Sciatic nerve (tissue), 2 donors: ENCODE results near the gene ZNF320. TPM values are rescaled to one million over a fixed set of nuclear protein-coding genes. Genes with fewer than 3 reads are reported as not detected.
"Not testable (repeated sequence)": the region's sequence is repeated elsewhere in the genome, so short reads cannot be mapped to it uniquely, and the experiment has no call there.

ENCODE experiments used
- ATAC-seq: fragments of 200-7000 bp; cut with Tn5 transposase; one replicate; pipeline ENCODE4 v1.9.1; 2020; ENCODE audit warnings: mild to moderate bottlenecking, moderate library complexity
- DNase-seq: peaks from one replicate; pipeline ENCODE4 v3.0.0-alpha.2; 2020; ENCODE audit warnings: low spot score
- intact Hi-C: fragments of 100-400 bp; cut with DNase I; formaldehyde crosslinking; loops from one replicate; pipeline ENCODE4 v1.14.2; 2022
- total RNA-seq: library from RNA; stranded (reverse); fragmentation: NEBNext Ultra II Directional; extraction: Animal tissue kit (Norgen Biotek cat#: 25700); gene quantifications from one replicate; pipeline ENCODE4 v1.2.1, GENCODE V29; 2021
- donor health status: DM: no; HTN: no; CAD: no.
- donor health status: DM: no; HTN: no; CAD: no.

ZNF320 gene
- total RNA-seq, 1 donor from 2014 or later, result 12.1 TPM

- intact Hi-C loops, DNase-seq: not testable (repeated sequence)
- peak; percentile 48 for ATAC-seq
Measured at GRCh38 chr19:52856540-52857377, 40.7 kb downstream of the ZNF320 start.

Other genes with a start within 250 kb of the ZNF320 start
- gene ZNF611, start 162.6 kb downstream of the ZNF320 start, total RNA-seq, result 26.6 TPM
- 12.3 TPM for gene ZNF600, start 110.8 kb downstream of the ZNF320 start, total RNA-seq
- 18.1 TPM for gene ZNF28, start 76.0 kb downstream of the ZNF320 start, total RNA-seq
- gene ZNF468, start 40.0 kb downstream of the ZNF320 start, total RNA-seq, result 12.8 TPM
- 4.8 TPM for gene ZNF888, start 25.8 kb upstream of the ZNF320 start, total RNA-seq
- gene ZNF816, start 65.2 kb upstream of the ZNF320 start, total RNA-seq, result 10.7 TPM
- gene ERVV-1, start 116.3 kb upstream of the ZNF320 start, total RNA-seq, result not detected
- gene ERVV-2, start 147.1 kb upstream of the ZNF320 start, total RNA-seq, result not detected
- gene ZNF160, start 205.8 kb upstream of the ZNF320 start, total RNA-seq, result 48.1 TPM
- 12.6 TPM for gene ZNF415, start 235.3 kb upstream of the ZNF320 start, total RNA-seq